ENCODE results near the gene KBTBD13.
"Not testable (repeated sequence)": the region's sequence is repeated elsewhere in the genome, so short reads cannot be mapped to it uniquely, and the experiment has no call there.

The KBTBD13 gene

DNA sequence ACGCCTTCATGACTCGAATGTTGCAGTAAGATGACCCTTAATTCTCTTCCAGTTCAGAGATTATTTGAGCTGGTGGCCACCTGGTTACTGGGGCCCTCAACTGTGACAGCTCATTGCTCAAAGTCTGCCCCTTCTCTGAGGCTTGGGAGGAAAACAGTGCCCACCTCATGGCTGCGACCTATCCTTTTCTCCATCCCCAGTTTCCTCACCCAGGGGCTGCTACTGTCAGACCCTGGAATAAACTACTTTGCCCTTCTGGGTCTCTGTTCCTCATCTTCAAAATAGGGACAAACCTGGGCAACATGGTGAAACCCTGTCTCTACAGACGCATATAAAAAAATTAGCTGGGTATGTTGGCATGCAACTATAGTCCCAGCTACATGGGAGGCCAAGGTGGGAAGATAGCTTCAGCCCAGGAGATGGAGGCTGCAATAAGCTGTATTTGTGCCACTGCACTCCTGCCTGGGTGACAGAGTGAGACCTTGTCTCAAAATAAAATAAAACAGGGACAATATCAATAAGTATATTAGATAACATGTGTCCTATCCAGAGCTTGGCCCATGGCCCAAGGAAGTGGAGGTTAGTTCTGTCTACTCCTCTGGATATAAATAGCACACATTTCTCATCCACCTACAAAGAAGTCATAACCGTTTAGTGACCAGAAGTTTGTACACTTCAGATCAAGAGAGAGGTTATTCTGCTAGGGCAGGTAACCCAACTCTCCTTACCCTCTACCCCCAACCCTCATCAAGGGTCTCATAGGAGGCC lies 6.6 kb upstream of the KBTBD13 start:
- DNase-seq (ENCODE audit: low read depth), result no peak

DNA sequence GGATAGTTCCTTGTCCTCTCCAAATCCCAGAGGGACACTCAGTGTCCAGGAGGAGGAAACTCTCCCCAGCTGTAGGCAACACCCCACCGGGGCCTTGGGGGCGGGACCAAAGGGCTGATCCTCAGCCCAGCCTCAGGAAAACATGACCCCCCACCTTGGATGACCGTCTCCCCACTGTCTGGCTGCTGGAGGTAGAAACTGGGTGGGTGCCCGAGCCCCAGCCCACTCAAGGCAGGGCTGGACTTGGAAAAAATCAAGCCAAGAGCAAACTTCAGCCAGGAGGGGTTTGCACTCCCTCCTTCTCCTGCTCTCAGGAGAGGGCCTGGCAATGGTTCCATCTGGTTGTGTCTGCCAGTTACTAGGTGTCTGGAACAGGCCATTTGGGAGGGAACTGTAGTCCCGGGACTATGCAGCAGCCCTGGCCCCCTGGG lies 5.2 kb upstream of the KBTBD13 start:
- no peak for DNase-seq (ENCODE audit: low read depth)

DNA sequence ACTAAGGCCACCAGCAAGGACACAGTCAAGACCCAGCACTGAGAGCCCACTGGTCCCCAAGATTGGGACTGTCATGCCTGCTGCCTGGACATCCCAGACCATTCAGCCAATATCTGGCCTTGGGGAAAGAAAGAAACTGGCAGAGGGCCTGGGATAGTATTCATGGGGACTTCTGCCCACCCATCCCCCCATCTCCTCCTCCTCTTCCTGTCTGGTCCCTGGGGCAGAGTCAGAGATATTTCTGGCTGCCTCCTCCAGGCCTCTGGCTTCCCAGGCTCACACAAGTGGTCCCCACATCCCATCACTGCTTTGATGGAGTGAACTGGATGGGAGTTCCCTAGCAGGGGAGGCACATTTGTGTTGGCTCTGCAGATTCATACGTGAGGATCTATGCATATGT lies 4.5 kb upstream of the KBTBD13 start:
- DNase-seq (ENCODE audit: low read depth), result no peak

DNA sequence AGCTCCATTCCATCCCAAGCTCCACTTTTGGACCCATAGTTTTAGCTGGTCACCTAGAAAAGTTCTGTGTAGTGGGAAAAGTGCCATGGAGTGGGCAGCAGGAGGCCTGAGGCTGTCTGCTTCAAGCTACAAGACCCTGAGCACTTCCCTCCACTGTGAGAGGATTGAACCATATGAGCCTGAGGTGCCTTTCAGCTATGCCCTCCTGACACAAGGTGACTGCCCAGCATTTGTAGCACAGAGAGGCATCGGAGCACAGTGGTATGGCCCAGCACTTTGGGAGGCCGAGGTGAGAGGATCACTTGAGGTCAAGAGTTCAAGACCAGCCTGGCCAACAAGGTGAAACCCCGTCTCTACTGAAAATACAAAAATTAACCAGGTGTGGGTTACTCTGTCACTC lies 3.9 kb upstream of the KBTBD13 start:
- no peak for DNase-seq (ENCODE audit: low read depth)

DNA sequence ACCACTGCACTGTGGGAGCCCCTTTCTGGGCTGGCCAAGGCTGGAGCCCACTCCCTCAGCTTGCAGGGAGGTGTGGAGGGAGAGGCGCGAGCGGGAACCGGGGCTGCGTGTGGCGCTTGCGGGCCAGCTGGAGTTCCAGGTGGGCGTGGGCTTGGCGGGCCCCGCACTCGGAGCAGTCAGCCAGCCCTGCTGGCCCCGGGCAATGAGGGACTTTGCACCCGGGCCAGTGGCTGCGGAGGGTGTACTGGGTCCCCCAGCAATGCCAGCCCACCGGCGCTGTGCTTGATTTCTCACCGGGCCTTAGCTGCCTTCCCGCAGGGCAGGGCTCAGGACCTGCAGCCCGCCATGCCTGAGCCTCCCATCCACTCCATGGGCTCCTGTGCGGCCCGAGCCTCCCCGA lies 1.6 kb upstream of the KBTBD13 start:
- not testable (repeated sequence) for DNase-seq (ENCODE audit: low read depth)

DNA sequence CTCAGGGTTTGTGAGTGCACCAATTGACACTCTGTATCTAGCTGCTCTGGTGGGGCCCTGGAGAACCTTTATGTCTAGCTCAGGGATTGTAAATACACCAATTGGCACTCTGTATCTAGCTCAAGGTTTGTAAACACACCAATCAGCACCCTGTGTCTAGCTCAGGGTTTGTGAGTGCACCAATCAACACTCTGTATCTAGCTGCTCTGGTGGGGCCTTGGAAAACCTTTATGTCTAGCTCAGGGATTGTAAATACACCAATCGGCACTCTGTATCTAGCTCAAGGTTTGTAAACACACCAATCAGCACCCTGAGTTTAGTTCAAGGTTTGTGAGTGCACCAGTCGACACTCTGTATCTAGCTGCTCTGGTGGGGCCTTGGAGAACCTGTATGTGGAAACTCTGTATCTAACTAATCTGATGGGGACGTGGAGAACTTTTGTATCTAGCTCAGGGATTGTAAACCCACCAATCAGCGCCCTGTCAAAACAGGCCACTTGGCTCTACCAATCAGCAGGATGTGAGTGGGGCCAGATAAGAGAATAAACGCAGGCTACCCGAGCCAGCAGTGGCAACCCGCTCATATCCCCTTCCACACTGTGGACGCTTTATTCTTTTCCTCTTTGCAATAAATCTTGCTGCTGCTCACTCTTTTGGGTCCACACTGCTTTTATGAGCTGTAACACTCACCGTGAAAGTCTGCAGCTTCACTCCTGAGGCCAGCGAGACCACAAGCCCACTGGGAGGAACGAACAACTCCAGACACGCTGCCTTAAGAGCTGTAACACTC lies 745 bp upstream of the KBTBD13 start:
- DNase-seq (ENCODE audit: low read depth), result not testable (repeated sequence)

DNA sequence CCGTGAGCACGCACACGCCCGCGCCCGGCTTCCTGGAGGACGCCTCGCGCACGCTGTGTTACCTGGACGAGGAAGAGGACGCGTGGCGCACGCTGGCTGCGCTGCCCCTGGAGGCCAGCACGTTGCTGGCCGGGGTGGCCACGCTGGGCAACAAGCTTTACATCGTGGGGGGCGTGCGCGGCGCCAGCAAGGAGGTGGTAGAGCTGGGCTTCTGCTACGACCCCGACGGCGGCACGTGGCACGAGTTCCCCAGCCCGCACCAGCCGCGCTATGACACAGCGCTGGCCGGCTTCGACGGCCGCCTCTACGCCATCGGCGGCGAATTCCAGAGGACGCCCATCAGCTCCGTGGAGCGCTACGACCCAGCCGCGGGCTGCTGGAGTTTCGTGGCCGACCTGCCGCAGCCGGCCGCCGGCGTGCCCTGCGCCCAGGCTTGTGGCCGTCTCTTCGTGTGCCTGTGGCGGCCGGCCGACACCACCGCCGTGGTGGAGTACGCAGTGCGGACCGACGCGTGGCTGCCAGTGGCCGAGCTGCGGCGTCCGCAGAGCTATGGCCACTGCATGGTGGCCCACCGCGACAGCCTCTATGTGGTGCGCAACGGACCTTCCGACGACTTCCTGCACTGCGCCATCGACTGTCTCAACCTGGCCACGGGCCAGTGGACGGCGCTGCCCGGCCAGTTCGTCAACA lies 890 bp downstream of the KBTBD13 start:
- no peak for DNase-seq (ENCODE audit: low read depth)

DNA sequence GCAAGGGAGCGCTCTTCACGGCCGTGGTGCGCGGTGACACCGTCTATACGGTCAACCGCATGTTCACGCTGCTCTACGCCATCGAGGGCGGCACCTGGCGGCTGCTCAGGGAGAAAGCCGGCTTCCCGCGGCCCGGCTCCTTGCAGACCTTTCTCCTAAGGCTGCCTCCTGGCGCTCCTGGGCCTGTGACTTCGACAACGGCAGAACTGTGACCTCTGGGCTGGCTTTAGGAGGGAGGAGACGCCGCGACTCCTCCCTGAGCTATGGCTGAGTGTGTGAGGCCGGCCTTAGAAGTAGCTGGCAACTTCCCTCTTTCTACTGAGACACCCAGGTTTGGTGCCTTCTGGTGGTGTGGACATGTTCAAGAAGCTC lies 1.4 kb downstream of the KBTBD13 start:
- no peak for DNase-seq (ENCODE audit: low read depth)

DNA sequence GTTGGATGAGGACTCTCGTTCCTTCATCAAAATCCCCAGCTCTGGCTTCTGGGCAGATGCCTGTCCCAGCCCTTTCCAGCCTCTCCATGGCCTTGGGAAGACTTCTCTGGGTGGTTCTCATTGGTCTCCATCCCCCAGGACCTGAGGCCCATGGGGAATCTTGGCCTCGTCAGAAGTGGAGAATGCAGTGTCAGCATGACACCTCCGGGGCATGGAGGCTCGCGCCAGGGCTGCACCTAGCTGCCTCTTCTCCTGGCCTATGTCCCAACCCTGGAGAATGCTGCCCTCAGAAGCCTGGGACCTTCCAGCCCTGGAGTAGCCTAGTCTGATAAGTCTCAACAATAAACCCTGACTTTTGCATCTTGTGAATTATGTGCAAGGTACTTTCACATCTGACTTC lies 3.0 kb downstream of the KBTBD13 start:
- DNase-seq (ENCODE audit: low read depth), result no peak

DNA sequence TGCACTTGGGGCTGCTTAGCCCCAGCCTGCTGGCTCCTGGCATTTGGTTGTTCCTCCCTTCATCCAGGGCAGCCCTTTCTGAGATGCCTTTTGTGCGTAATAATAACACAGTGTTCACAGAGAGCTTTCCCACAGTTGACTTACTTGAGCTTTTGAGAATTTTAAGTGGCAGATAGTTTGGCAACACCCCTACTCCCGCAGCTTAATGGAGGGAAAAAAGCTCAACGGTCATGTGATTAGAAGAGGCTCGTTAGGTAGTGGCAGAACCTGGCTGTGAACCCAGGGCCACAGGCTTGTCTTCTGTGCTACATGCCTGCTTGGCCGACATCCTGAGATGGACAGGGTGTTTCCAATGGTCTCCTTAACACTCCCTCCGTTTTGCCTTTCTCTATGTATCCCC lies 4.7 kb downstream of the KBTBD13 start:
- DNase-seq (ENCODE audit: low read depth), result no peak

DNA sequence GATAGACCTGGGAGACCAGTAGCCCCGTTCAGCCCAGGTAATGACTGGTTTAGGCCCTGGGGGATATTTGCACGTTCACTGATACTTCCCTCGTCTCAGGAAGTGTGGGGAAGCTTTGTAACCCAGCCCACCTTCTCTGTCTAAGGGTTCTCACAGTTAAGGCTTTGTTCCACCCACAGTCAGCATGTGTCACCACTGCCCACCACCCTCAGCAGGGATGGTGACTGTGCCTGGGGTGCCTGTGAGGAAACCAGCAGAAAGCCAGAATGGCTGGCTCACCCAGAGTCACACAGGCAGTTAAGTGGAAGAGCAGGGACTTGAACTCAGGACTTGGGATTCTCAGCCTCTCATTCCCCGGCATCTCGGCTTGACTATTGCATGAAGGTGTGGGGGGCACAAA lies 5.2 kb downstream of the KBTBD13 start:
- DNase-seq (ENCODE audit: low read depth), result no peak

DNA sequence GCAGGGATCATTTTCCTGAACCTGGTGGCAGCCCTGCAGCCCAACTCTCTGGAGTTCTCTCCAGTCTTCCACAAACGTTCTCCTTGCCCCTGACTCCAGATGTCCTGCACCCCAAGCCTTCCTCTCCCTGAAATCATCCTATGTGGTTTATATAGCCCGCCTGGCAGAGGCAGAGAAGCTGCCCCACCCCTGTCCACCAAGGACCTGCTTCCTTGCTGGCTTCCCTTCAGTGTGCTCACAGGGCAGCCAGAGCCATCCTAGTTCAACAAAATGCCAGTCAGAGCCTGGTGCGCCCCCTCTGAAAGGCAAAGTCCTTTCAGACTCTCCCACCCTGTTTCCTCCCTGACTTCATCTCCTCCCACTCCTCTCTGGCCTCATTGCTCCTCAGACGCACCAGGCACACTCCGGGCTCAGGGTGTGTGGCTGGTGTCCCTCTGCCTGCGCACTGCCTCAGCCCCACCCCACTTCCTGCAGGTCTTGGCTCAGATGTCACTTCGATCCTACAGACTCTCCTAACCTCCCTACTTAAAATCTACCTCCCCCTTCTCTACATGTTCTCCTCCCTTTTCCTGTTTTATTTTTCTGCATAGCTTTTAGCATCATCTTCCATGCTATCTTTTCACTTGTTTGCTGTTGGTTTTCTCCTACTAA lies 5.9 kb downstream of the KBTBD13 start:
- DNase-seq (ENCODE audit: low read depth), result no peak

DNA sequence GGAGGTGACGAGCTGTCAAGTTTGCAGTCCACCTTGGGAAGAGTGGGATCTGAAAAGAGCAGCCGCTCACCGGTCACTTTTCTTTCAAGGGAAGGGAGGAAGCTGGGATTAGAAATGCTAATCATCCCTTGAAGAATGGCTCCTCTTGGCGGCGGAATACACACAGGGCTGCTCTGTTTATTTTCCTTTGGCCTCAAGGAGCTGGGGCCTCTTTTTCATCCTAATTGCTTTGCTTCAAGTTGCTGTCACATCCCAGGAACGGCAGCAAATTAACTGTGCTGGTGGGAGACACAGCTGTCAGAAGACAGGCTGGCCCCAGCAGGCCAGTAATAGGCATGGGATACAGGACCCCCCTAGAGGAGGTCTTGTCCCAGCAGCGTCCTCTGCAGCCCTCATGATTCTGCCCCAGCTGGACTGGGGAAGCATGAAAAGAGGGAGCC lies 6.7 kb downstream of the KBTBD13 start:
- DNase-seq (ENCODE audit: low read depth), result no peak

DNA sequence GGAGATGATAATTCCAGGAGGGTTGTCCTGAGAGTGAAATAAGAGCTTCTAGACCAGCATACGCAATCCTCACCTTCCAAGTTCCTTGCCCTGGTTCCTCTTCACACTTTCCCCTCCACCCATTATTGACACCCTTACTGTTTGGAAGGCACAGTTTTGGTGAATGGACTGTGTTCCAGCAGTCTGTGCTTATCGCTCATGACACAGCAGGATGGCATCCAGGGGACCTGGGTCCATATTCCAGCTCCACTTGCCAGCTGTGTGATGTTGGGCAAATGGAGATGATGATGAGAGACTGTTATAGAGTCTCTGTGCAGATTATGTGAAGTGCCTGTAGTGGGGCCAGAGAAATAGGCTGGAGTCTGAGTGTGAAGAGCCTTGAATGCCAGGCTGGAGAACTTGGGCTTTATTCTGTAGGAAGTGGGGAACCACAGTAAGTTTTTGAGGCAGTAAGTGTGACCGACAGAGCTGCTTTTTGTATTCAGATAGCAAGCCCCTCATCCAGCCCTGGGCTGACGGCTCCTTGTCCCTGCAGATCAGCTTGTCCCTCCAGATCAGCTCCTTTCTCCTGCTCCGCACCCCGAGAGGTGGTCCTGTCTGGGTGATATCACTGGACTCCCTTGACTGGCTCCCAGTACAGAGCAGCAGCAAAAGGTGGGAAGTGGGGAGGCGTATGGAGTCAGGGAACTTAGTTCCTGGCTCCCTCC lies 8.1 kb downstream of the KBTBD13 start:
- no peak for DNase-seq (ENCODE audit: low read depth)

DNA sequence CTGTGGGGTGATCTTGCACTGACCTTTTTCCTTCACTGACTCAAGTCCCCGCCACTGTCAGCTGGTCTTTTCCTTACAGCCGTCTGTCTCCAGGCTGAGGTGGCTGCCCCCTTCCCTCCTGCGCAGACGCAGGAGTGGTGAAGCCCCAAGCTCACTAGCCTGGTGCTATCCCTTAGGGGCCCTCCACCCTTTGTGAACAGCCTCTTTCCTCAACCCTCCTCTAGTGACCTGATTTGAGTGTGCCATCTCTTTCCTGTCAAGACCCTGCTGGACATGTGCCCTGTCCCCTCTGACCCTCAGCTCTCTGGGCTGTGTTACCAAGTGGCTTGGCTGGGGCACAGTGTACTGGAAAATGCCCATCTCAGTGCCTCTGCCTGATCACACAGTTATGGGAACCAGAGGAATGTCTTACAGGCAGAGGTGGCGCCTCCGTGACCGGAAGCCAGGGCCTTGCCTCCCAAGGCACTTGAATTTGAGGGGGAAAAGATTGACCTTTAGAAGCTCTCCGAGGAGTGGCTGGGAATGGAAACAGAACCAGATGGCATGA lies 8.7 kb downstream of the KBTBD13 start:
- DNase-seq (ENCODE audit: low read depth), result no peak

DNA sequence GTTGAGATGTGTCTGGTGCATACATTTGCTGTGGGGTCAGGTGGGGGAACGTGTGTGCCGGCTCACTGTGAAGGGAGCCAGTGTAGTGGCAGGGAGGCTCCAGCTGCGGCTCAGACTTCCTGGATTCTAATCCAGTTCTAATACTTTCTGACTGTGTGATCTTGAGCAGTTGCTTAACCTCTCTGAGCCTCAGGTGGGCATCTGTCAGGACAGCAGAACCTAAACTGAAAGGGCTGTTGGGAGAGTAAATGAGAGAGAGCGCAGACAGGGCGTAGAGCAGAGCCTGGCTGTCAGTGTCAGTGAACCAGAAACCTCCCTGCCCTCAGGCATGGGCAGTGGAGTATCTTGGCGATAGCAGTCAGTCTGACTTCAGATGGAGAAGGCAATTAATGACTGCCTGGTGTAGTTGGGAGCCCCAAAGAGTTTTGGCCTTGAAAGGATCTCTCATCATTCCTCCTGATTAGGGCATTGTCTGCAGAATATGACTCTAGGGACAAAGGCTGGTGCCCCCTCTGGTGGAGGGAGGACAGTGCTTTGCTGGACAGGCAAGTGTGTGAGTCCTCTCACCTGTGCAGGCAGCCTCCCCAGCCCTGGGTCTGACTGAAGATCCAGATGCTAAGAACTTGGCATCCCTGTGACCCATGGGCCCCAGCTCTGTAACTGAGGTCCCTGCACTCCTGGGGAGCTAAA lies 9.6 kb downstream of the KBTBD13 start:
- DNase-seq (ENCODE audit: low read depth), result no peak

DNA sequence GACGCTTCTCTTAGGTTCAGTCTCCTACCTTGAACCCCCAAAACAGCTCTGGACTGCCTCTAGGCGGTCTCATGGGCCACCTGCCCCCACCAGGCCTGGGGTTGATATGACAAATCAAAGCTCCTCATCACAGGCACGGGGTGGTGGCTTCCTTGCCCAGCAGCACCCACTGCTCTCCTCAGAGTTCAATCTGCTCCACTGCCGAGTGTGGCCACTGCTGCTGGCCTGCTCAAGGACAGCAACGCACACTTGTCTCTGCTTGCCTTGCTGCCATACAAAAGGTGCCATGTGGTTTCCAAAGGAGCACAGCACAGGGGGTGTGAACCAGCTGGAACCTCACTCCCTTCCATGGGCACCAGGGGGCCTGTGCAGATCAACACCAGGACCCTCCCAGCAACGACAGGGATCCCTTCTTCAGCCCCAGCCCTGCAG lies 10.2 kb downstream of the KBTBD13 start:
- DNase-seq (ENCODE audit: low read depth), result no peak

DNA sequence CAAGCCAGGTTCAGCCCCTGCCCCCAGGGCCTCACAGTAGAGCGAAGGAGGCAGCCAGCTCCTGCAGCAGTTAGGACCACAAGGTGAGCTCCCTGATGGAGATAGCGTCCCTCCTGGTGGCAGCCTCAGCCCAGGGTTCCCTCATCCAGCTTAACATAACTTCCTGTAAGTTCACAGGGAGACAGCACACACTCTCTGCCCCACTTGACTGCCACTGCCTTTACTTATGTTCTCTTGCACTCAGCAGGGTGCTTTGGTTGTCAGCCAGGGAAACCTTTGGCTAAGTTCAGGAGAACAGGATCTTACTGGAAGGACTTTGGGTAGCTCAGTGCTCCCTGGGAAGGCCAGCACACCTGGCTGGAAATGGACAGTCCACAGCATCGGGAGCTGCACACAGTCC lies 10.9 kb downstream of the KBTBD13 start:
- no peak for DNase-seq (ENCODE audit: low read depth)

DNA sequence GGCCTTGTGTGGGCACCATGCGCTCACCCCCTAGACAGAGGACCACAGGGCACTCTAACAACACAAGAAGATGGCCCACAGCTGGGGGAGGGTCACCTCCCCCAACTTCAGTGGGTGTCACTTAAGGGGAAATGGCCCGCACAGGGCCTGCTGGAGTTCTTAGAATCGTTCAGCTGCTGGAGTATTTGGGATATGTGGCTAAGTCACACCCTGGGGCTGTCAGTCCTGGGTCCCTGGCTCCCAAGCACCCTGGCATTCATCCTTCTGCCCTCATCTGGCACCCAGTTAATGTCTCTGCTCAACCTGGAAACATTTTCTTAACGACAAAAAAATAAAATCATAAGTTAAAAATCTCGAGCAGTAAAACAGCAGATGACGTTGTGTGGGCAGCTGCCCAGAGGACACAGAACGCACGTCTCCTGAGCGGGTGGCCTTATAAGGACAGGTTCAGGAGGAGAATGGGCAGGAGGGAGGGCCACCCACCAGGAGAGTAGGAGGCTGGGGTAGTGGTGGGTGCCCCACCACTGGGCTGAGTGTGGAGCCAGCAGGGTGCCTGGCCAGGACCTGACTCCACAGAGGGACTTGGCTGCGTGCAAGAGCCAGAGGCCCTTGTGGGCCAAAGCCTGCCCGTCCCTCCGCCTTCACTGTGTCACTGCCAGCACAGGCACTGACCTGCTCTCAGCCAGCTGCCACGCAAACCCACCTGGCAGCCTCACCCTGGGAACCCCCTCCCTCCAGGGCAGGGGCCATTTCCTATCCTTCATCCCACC lies 11.5 kb downstream of the KBTBD13 start:
- DNase-seq (ENCODE audit: low read depth), result no peak

DNA sequence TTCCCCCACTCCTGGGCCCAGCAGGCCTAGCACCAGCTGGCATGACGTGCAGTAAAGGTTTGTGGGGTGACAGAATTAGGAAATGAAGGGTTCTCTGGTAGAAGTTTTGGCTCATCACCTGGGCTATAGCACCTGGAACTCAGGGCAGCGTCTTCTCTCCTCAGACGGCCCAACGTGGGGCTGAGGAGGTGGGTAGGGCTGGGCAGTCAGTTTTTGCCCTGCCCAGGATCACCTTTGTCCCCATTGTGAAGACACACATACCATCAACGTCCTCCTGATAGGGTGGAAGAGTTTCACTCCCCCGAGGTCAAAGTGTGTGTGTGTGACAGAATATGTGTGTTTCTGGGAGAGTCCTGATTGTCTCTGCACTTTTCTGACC lies 12.1 kb downstream of the KBTBD13 start:
- DNase-seq (ENCODE audit: low read depth), result no peak

Data from stimulated activated CD8-positive, alpha-beta memory T cell treated with anti-CD3 and anti-CD28 coated beads, Interleukin-15, amount 100 ng/mL, for 1 hour (primary cell).